Testis (tissue), 3 donors: ENCODE results near the gene CDCP1. TPM values are rescaled to one million over a fixed set of nuclear protein-coding genes. Genes with fewer than 3 reads are reported as not detected.

ENCODE experiments used
- DNase-seq: peaks from one replicate; pipeline ENCODE4 v3.0.0-alpha.2; 2019
- H3K27ac ChIP-seq, 2 donors: fragments of 200-600 bp; sonication (generic); one replicate each; pipeline ENCODE4 v1.5.1; 2019
- H3K27me3 ChIP-seq: fragments of 200-600 bp; sonication (generic); one replicate; pipeline ENCODE4 v1.5.1; 2019
- H3K36me3 ChIP-seq: fragments of 200-600 bp; sonication (generic); one replicate; pipeline ENCODE4 v1.5.1; 2017; ENCODE audit warnings: low read depth; ENCODE audit errors: missing control alignments
- H3K4me1 ChIP-seq: fragments of 200-600 bp; sonication (generic); one replicate; pipeline ENCODE4 v1.5.1; 2019
- H3K4me3 ChIP-seq, 2 donors: fragments of 200-600 bp; sonication (generic); one replicate each; pipeline ENCODE4 v1.5.1; 2017 to 2019
- H3K9me3 ChIP-seq: fragments of 200-600 bp; sonication (generic); one replicate; pipeline ENCODE4 v1.5.1; 2017
- CTCF ChIP-seq, 3 experiments: fragments of 450-650 bp in 2 of 3; fragments of 200-600 bp in 1 of 3; sonication (generic) in 1 of 3; IDR thresholded peaks; one replicate each; pipeline ENCODE4 v1.5.1; 2016 to 2019; ENCODE audit warnings: antibody characterized with exemption in 3 of 3, mild to moderate bottlenecking in 2 of 3, moderate library complexity in 1 of 3
- POLR2A ChIP-seq: fragments of 450-650 bp; IDR thresholded peaks from one replicate; pipeline ENCODE4 v1.6.1; 2017; ENCODE audit warnings: antibody characterized with exemption, mild to moderate bottlenecking, moderate library complexity
- whole genome bisulfite sequencing, 2 donors: methylation state at CpG; one replicate each; pipeline ENCODE4 v1.1.5; 2018; 5-methylcytosine and 5-hydroxymethylcytosine counted together
- intact Hi-C: fragments of 100-400 bp; cut with DNase I; formaldehyde crosslinking; loops from one replicate; pipeline ENCODE4 v1.15.1; 2023; ENCODE audit warnings: low total_unique reads
- polyA plus RNA-seq: library from polyadenylated mRNA; stranded (reverse); fragments of 350-450 nt; fragmentation: Illumina TruSeq; extraction: RNeasy Lipid Tissue Mini Kit (QIAGEN cat#74804); gene quantifications from one replicate; pipeline ENCODE4 v1.2.3, GENCODE V29; 2014; ENCODE audit warnings: low read depth, low replicate concordance; ENCODE audit not compliant: insufficient read depth
- total RNA-seq, 2 donors: library from RNA; depleted of rRNA; stranded (reverse); fragments of >200 nt; gene quantifications; one replicate each; pipeline ENCODE4 v1.2.3, GENCODE V29; 2016

CDCP1 gene
- total and polyA plus RNA-seq, 3 donors from 2014 or later = 1.1 to 2.7 (median 2.5) TPM

GRCh38 chr3:45169125-45169904 is 23.1 kb upstream of the CDCP1 start:
- WGBS, 2 donors = 91 to 93% methylated on average over 12 of the region's 12 CpGs
- Histone ChIP-seq H3K4me3 (no peak overlapping the region), H3K27me3 (no peaks in the 10 kb centered on the region), H3K9me3 (no peaks in the 10 kb centered on the region), H3K4me1 (peaks cover 22% of the 10 kb centered on the region), H3K27ac (no peak overlapping the region), H3K36me3 (no peaks in the 10 kb centered on the region)
- TF ChIP-seq CTCF (IDR thresholded peaks at IDR 0.05) = no peak
- TF ChIP-seq POLR2A = no peak
- intact Hi-C loops = no loop called here
- no peak for DNase-seq

- DNase-seq = no peak
- TF ChIP-seq POLR2A (no peak), CTCF (IDR thresholded peaks at IDR 0.05) (no peak)
- H3K27ac ChIP-seq = no peak overlapping the region
- no peaks in the 10 kb centered on the region for H3K27me3 ChIP-seq
- no peak overlapping the region for H3K4me3 ChIP-seq
- intact Hi-C loops = no loop called here
- peaks cover 14% of the 10 kb centered on the region for H3K4me1 ChIP-seq
- no peaks in the 10 kb centered on the region for H3K9me3 ChIP-seq
- no peaks in the 10 kb centered on the region for H3K36me3 ChIP-seq
- WGBS, 2 donors = 69 to 86% methylated on average over 4 of the region's 4 CpGs
Observed at GRCh38 chr3:45168451-45168850, 22.3 kb upstream of the CDCP1 start.

- no peaks in the 10 kb centered on the region for H3K9me3 ChIP-seq
- no peak for TF ChIP-seq CTCF (IDR thresholded peaks at IDR 0.05)
- no peaks in the 10 kb centered on the region for H3K36me3 ChIP-seq
- H3K4me1 ChIP-seq = peaks cover 13% of the 10 kb centered on the region
- intact Hi-C loops = no loop called here
- no peak overlapping the region for H3K27ac ChIP-seq
- peak; percentile 76 for DNase-seq
- H3K27me3 ChIP-seq = no peaks in the 10 kb centered on the region
- H3K4me3 ChIP-seq = no peak overlapping the region
- whole genome bisulfite sequencing, 2 donors = 24 to 39% methylated on average over 23 of the region's 23 CpGs
Observed at GRCh38 chr3:45167011-45167911, 21.1 kb upstream of the CDCP1 start.

GRCh38 chr3:45166321-45166879 is 20.2 kb upstream of the CDCP1 start:
- Histone ChIP-seq H3K27me3 (no peaks in the 10 kb centered on the region), H3K27ac (no peak overlapping the region), H3K4me3 (no peak overlapping the region), H3K36me3 (no peaks in the 10 kb centered on the region), H3K9me3 (no peaks in the 10 kb centered on the region), H3K4me1 (peaks cover 13% of the 10 kb centered on the region)
- TF ChIP-seq CTCF (IDR thresholded peaks at IDR 0.05) = no peak
- no peak for TF ChIP-seq POLR2A
- 55 to 60% methylated on average over 2 to 3 of the region's 3 CpGs for WGBS, 2 donors
- intact Hi-C loops = no loop called here
- no peak for DNase-seq
